GM19238 (cell line): Measurements from ENCODE around the gene CTDSPL.
A peak's percentile ranks its signal among the peaks of the same experiment; 100 is the strongest.

Experiments
- DNase-seq: peaks from one replicate; pipeline ENCODE4 v3.0.0; 2011; ENCODE audit warnings: low spot score; ENCODE audit not compliant: insufficient read length

The CTDSPL gene

GRCh38 chr3:37853691-37854413 lies 7.8 kb upstream of the CTDSPL start:
- DNase-seq: no peak

- DNase-seq: peak; percentile 41
Measured at GRCh38 chr3:37855363-37855970, 6.2 kb upstream of the CTDSPL start.

- DNase-seq: no peak
Measured at GRCh38 chr3:37856381-37856780, 5.3 kb upstream of the CTDSPL start.

- no peak for DNase-seq
Measured at GRCh38 chr3:37858742-37859141, 2.9 kb upstream of the CTDSPL start.

- DNase-seq: no peak
Measured at GRCh38 chr3:37859354-37859753, 2.3 kb upstream of the CTDSPL start.

- DNase-seq: no peak
Measured at GRCh38 chr3:37859908-37860199, 1.8 kb upstream of the CTDSPL start.

- no peak for DNase-seq
Measured at GRCh38 chr3:37862219-37862902, 681 bp downstream of the CTDSPL start.

GRCh38 chr3:37862903-37863815 lies 1.5 kb downstream of the CTDSPL start:
- DNase-seq: no peak

- DNase-seq: no peak
Measured at GRCh38 chr3:37863949-37864822, 2.5 kb downstream of the CTDSPL start.

- DNase-seq: no peak
Measured at GRCh38 chr3:37864904-37865303, 3.2 kb downstream of the CTDSPL start.

GRCh38 chr3:37867144-37867543 lies 5.5 kb downstream of the CTDSPL start:
- DNase-seq: no peak

- DNase-seq: no peak
Measured at GRCh38 chr3:37871858-37872257, 10.2 kb downstream of the CTDSPL start.

GRCh38 chr3:37872413-37873160 lies 10.9 kb downstream of the CTDSPL start:
- DNase-seq: no peak

- no peak for DNase-seq
Measured at GRCh38 chr3:37876279-37876678, 14.6 kb downstream of the CTDSPL start.

- DNase-seq: no peak
Measured at GRCh38 chr3:37882711-37883110, 21.0 kb downstream of the CTDSPL start.

- DNase-seq: no peak
Measured at GRCh38 chr3:37885814-37886213, 24.1 kb downstream of the CTDSPL start.

- no peak for DNase-seq
Measured at GRCh38 chr3:37886395-37886794, 24.7 kb downstream of the CTDSPL start.

GRCh38 chr3:37887062-37887461 lies 25.4 kb downstream of the CTDSPL start:
- no peak for DNase-seq

GRCh38 chr3:37887824-37888223 lies 26.1 kb downstream of the CTDSPL start:
- DNase-seq: no peak

GRCh38 chr3:37888421-37888820 lies 26.7 kb downstream of the CTDSPL start:
- DNase-seq: no peak
